Measurements from ENCODE around the gene MYCBP2. TPM values are rescaled to one million over a fixed set of nuclear protein-coding genes. Genes with fewer than 3 reads are reported as not detected.
A peak's percentile ranks its signal among the peaks of the same experiment; 100 is the strongest.

Gene MYCBP2
- total RNA-seq, 1 experiment from 2014 or later, result 53.3 TPM

DNA sequence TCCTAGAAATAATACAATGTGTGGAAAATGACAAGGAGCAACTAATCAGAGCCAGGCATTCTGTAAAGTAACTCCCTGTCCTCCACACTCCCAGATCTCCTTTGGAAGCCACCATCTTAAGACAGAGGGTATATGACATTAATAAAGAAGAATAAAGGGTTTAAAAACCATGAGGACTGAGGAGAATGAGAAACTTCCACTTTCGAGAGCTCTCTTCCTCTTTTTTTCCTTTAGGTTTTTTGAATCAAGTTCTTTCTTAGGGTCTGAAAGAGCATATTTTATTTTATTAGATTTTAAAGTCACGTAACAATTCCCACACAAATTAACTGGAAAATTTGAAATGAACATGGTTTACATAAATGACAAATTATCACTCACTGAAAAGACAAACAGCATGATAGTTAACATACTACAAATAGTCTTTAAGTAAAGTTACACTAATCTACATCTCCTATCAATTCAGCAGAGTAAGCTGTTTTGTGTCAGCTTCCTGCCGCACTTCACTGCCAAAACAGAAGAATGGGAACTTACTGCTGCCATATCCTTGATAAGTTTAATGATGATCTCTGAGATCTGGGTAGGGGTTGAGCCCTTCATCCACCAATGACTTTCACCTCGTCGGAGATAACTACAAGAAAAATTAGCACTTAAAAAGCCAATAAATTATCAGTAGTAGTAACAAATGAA lies 261.3 kb downstream of the MYCBP2 start:
- Histone ChIP-seq H3K36me3 (ENCODE audit: low read depth, low read length) (peaks cover 11% of the 10 kb centered on the region), H3K9me2 (replicated peaks; ENCODE audit: low read length) (no peaks in the 10 kb centered on the region), H3K4me3 (ENCODE audit: low read length) (no peak overlapping the region), H3K27ac (ENCODE audit: low read length) (no peak overlapping the region), H3K4me1 (ENCODE audit: insufficient read depth, low read length) (no peaks in the 10 kb centered on the region; the same call in 1 of the 2 replicates), H3F3A (ENCODE audit: low read length, unreplicated experiment) (no peaks in the 10 kb centered on the region), H4K20me1 (ENCODE audit: low read length) (no peaks in the 10 kb centered on the region), H2AFZ (ENCODE audit: low read length) (no peak overlapping the region), H3K27me3 (ENCODE audit: low read length) (no peaks in the 10 kb centered on the region), H3K9me3 (ENCODE audit: low read length) (no peaks in the 10 kb centered on the region), H3K9ac (ENCODE audit: low read length) (no peak overlapping the region), H3K4me2 (ENCODE audit: low read length) (no peak overlapping the region), H3K79me2 (ENCODE audit: low read length) (no peaks in the 10 kb centered on the region)
- intact Hi-C loops (cut with micrococcal nuclease), result no loop called here
- DNase-seq (no peak), ATAC-seq (no peak)
- TF ChIP-seq, protein P1, sequence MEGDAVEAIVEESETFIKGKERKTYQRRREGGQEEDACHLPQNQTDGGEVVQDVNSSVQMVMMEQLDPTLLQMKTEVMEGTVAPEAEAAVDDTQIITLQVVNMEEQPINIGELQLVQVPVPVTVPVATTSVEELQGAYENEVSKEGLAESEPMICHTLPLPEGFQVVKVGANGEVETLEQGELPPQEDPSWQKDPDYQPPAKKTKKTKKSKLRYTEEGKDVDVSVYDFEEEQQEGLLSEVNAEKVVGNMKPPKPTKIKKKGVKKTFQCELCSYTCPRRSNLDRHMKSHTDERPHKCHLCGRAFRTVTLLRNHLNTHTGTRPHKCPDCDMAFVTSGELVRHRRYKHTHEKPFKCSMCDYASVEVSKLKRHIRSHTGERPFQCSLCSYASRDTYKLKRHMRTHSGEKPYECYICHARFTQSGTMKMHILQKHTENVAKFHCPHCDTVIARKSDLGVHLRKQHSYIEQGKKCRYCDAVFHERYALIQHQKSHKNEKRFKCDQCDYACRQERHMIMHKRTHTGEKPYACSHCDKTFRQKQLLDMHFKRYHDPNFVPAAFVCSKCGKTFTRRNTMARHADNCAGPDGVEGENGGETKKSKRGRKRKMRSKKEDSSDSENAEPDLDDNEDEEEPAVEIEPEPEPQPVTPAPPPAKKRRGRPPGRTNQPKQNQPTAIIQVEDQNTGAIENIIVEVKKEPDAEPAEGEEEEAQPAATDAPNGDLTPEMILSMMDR (conservative IDR thresholded peaks at IDR 0.05; ENCODE audit: low read depth, low read length), result no peak
- TF ChIP-seq EZH2phosphoT487 (IDR thresholded peaks at IDR 0.05; ENCODE audit: borderline replicate concordance, low read length), result no peak
- TF ChIP-seq EZH2 (IDR thresholded peaks at IDR 0.05; ENCODE audit: low read length, unreplicated experiment), result no peak
- BruUV-seq (replicated peaks), result no TSS peak
- POLR2A ChIA-PET (ENCODE audit: unreplicated experiment), result no interaction called here
- CTCF ChIA-PET, result no interaction called here

DNA sequence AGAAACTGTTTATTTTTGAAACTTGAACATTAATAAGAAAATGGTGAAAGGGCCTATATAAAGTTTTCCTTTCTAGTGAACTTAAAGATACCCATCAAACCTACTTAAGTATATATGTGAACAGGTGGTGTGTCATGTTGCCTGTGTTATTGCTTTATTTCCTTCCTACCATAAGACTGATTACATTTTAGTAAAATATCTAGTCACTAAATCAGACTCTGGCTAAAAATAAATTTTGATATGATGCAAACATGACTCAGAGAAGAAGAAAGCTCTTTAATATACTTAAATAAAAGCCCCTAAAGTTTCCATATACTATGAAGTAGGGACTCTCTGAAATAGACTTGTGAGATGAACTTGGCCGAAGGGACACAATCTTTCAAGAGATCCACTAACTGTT lies 264.8 kb downstream of the MYCBP2 start:
- no peaks in the 10 kb centered on the region for H3K27me3 ChIP-seq (ENCODE audit: low read length)
- peaks cover 5% of the 10 kb centered on the region for H3K36me3 ChIP-seq (ENCODE audit: low read depth, low read length)
- H3K27ac ChIP-seq (ENCODE audit: low read length), result no peak overlapping the region
- no TSS peak for BruUV-seq (replicated peaks)
- H3K9me2 ChIP-seq (replicated peaks; ENCODE audit: low read length), result no peaks in the 10 kb centered on the region
- TF ChIP-seq, protein P1 (conservative IDR thresholded peaks at IDR 0.05; ENCODE audit: low read depth, low read length), result no peak
- TF ChIP-seq EZH2 (IDR thresholded peaks at IDR 0.05; ENCODE audit: low read length, unreplicated experiment) (no peak), EZH2phosphoT487 (IDR thresholded peaks at IDR 0.05; ENCODE audit: borderline replicate concordance, low read length) (no peak)
- H3K4me3 ChIP-seq (ENCODE audit: low read length), result no peak overlapping the region
- H3K4me1 ChIP-seq (ENCODE audit: insufficient read depth, low read length), result no peaks in the 10 kb centered on the region; the same call in 1 of the 2 replicates
- H3F3A ChIP-seq (ENCODE audit: low read length, unreplicated experiment), result no peaks in the 10 kb centered on the region
- CTCF ChIA-PET, result no interaction called here
- no peaks in the 10 kb centered on the region for H3K9me3 ChIP-seq (ENCODE audit: low read length)
- intact Hi-C loops (cut with micrococcal nuclease), result no loop called here
- H3K79me2 ChIP-seq (ENCODE audit: low read length), result no peaks in the 10 kb centered on the region
- no peaks in the 10 kb centered on the region for H4K20me1 ChIP-seq (ENCODE audit: low read length)
- no peak overlapping the region for H3K9ac ChIP-seq (ENCODE audit: low read length)
- DNase-seq (peak; percentile 5), ATAC-seq (no peak)
- H2AFZ ChIP-seq (ENCODE audit: low read length), result no peak overlapping the region
- no peak overlapping the region for H3K4me2 ChIP-seq (ENCODE audit: low read length)
- POLR2A ChIA-PET (ENCODE audit: unreplicated experiment), result no interaction called here

DNA sequence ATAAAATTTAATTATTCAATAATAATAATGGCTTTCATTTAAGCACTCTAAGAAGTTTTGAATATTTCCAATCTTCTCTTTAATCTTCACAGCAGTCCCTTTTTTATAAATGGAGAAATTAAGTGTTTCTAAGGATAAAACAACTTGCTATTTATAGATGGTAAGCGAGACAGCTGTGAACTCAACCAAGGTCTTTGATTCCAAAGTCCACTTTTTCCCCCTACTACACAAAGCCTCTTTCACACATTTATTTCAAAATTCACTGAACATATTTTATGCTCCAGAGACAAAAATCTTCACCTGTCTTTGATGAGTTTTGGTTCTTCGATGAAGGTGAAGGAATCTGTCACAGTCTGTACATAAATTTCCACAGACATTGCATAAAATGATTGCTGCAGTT lies 265.5 kb downstream of the MYCBP2 start:
- no peaks in the 10 kb centered on the region for H3K79me2 ChIP-seq (ENCODE audit: low read length)
- no peaks in the 10 kb centered on the region; the same call in 1 of the 2 replicates for H3K4me1 ChIP-seq (ENCODE audit: insufficient read depth, low read length)
- no peak overlapping the region for H3K4me2 ChIP-seq (ENCODE audit: low read length)
- DNase-seq (no peak), ATAC-seq (no peak)
- intact Hi-C loops (cut with micrococcal nuclease), result no loop called here
- H3K9me2 ChIP-seq (replicated peaks; ENCODE audit: low read length), result no peaks in the 10 kb centered on the region
- no peak overlapping the region for H2AFZ ChIP-seq (ENCODE audit: low read length)
- no peaks in the 10 kb centered on the region for H3K27me3 ChIP-seq (ENCODE audit: low read length)
- POLR2A ChIA-PET (ENCODE audit: unreplicated experiment), result no interaction called here
- no peak overlapping the region for H3K4me3 ChIP-seq (ENCODE audit: low read length)
- H3K27ac ChIP-seq (ENCODE audit: low read length), result no peak overlapping the region
- no peak overlapping the region for H3K9ac ChIP-seq (ENCODE audit: low read length)
- no peaks in the 10 kb centered on the region for H3F3A ChIP-seq (ENCODE audit: low read length, unreplicated experiment)
- no peaks in the 10 kb centered on the region for H4K20me1 ChIP-seq (ENCODE audit: low read length)
- H3K36me3 ChIP-seq (ENCODE audit: low read depth, low read length), result peaks cover 5% of the 10 kb centered on the region
- H3K9me3 ChIP-seq (ENCODE audit: low read length), result no peaks in the 10 kb centered on the region
- CTCF ChIA-PET, result no interaction called here
- no TSS peak for BruUV-seq (replicated peaks)
- TF ChIP-seq, protein P1 (conservative IDR thresholded peaks at IDR 0.05; ENCODE audit: low read depth, low read length), result no peak
- TF ChIP-seq EZH2 (IDR thresholded peaks at IDR 0.05; ENCODE audit: low read length, unreplicated experiment) (no peak), EZH2phosphoT487 (IDR thresholded peaks at IDR 0.05; ENCODE audit: borderline replicate concordance, low read length) (no peak)
